Activated CD4-positive, alpha-beta T cell treated with anti-CD3 and anti-CD28 coated beads for 4 hours (primary cell): ENCODE measurements around the gene XRRA1.
"Not testable (repeated sequence)": the region's sequence is repeated elsewhere in the genome, so short reads cannot be mapped to it uniquely, and the experiment has no call there.

Experiments
- DNase-seq, 2 donors: peaks; one replicate each; pipeline ENCODE4 v3.0.0-alpha.2; 2020

Gene XRRA1, protein sequence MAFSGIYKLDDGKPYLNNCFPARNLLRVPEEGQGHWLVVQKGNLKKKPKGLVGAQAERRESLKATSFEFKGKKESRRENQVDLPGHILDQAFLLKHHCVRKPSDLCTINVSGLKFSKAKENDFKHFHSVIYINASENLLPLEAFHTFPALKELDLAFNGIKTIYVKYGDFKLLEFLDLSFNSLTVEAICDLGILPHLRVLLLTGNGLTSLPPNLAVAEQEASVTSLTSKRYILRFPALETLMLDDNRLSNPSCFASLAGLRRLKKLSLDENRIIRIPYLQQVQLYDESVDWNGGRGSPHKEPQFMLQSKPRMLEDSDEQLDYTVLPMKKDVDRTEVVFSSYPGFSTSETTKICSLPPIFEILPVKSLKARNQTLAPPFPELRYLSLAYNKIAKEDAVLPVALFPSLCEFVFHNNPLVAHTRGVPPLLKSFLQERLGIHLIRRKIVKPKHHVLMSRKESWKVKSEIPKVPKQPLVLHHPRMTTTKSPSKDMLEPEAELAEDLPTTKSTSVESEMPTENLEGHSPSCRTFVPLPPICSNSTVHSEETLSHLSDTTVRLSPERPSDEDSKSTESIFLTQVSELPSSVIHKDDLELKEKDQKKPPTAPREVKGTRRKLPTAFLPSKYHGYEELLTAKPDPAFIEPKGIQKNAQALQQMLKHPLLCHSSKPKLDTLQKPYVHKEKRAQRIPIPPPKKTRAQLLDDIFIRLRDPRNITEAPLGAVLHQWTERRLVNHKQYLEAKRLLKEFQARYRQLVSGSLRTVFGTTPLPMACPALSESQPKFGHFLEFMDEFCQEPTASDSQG

DNA sequence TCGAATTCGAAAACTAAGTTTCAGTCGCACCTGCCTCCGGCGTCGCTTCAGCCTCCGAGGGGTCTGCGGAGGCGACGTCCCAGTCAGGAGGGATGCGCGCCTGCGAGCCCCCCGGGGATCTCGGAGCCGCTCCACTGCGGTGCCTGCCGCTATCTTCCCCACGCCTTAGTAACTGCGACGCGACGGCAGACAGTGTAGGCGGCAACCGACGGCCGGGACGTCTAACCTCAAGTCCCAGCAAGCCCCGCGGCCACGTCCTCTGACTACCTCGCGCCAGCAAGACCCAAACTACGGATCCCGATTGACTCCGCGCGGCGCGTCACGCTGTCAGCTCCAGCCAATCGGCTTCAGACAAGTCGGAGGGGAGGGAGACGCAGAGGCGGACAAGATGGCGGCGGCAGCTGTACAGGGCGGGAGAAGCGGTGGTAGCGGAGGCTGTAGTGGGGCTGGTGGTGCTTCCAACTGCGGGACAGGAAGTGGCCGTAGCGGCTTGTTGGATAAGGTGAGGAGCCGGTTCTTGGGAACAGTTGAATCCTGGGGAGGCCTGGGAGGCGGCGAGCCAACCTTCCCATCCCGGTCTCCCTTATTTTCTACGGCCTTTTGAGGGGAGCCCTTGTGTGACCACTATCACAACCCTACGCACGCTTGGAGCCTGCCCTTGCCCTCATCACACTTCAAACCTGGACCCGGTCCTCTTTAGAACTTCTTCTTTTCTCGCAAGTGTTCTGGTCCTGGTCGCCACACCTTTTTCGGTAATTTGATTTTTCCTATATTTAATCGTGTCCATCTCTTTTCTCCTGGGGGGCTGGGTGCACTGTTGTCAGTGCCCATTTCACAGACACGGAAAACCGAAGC lies at the start of gene XRRA1, which contains the start of gene SPCS2:
XRRA1 (minus strand) TSS at position 194 of the 855 bp plus-strand sequence. CDS start 8,213 bp downstream, outside the sequence.
SPCS2 (plus strand) TSS at position 369 of the 855 bp plus-strand sequence; CDS start at position 389, 20 bp downstream.
- DNase-seq, result peak; percentile 96 to 98

DNA sequence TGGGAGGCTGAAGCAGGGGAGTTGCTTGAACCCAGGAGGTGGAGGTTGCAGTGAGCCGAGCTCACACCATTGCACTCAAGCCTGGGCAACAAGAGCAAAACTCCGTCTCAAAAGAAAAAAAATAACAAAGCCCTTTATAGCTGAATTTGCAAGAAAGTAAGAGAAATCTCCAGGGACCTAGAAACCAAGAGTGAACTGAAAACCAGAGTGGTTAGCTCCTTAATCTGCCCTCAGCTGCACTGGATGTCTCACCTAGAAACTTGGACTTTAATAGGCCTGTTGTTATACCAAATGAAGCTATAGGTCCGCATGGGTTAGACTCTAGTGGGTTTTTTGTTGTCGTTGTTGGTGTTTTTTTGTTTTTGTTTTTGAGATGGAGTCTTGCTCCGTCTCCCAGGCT lies 44.0 kb upstream of the XRRA1 start:
- no peak for DNase-seq

DNA sequence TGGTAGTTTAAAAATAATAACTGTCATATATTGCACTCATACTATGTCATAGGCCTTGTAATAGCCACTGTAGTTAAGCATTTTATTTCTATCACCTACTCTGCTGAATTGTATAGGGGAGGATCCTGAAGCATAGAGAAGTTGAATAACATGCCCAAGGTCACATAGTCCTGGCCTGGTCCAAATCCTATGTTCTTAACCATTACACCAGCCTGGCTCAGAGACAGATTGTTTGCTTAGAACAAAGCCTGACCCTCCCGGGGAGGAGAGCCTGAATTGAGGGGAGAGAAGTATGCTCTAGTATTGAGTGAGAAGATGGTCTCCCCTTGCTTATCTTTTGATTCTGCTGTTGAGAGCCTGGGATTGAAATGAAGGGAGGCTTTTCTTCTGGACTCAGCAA lies 42.0 kb upstream of the XRRA1 start:
- DNase-seq, result no peak

DNA sequence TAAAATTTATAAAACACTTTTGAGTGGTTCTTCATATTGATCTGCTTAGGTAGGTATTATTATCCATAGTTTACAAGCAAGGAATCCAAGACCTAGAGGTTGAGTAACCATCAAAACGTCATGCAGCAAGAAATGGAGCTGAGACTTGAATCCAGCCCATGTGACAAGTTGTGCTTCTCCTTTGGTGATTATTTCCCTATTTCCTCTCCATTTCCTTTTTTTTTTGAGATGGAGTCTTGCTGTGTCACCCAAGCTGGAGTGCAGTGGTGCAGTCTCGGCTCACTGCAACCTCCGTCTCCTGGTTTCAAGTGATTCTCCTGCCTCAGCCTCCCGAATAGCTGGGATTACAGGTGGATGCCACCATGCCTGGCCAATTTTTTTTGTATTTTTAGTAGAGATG lies 41.3 kb upstream of the XRRA1 start:
- not testable (repeated sequence) for DNase-seq

DNA sequence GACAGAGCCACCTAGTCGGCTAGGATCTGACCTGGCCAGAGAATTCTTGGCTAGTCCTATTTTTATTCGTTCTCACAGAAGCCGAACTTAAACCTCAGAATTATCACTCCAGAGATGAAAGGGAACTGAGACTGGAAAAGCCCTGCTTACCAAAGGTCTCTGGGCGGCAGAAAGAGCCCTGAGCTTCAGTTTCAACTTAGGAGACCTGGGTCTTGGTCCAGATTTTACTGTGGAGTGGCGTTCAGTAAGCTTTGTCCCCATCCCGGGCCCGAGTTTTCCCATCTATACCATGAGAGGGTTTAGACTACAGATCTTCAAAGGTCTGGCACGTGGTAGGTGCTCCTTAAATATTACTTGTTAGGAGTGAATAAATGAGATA lies 40.4 kb upstream of the XRRA1 start:
- DNase-seq, result no peak

DNA sequence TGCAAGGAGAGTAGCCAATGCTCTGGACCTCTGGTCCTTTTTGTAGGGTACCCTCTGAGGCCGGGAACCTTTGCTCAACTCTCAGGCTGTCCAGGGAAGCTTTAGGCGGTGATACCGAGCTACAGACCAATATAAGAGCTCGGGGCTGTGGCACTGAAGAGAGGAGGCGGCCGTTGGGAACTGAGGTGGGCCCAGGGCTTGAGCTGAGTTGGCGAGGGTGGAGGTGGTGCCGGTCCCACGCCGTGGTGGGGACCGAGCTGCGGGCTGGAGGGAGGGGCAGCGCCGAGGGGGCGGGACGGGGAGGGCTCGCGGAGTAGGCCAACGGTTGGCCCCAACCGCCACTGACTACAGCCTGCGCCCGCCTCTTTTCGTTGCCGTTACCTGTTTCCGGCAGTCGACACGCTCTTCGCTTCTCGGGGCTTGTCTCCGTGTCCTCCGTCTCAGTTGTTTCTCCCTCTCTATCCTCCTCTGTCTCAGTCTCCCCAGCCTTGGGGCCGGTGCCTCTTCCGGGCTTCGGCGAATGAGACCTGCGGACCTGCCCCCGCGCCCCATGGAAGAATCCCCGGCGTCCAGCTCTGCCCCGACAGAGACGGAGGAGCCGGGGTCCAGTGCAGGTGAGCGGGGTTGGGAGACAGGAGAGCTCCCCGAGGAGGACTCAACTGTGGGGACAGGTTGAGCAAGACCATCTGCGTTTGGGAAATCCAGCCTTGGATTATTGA lies 39.8 kb upstream of the XRRA1 start, which contains the start of gene NEU3:
NEU3 (plus strand) TSS at position 393 of the 719 bp plus-strand sequence; CDS start at position 521, 128 bp downstream.
- DNase-seq, result peak; percentile 82 to 85

DNA sequence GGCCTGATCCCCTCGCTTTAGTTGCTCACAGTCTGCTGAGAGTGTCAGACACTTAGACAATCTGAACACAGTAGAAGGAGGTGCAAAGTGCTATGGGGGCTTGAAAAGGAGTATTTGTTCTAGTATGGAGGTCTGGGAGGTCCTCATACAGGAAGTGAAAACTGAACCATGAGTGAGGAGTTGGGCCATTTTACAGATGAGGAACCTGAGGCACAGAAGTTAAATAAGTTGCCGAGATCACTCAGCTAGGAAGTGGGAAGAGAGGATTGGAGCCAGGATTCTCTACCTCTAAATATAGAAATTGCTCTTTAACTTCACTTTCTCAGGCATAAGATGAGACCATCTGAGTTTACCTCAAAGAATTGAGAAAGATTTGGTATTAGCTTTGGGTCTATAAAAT lies 35.8 kb upstream of the XRRA1 start:
- DNase-seq, result no peak

DNA sequence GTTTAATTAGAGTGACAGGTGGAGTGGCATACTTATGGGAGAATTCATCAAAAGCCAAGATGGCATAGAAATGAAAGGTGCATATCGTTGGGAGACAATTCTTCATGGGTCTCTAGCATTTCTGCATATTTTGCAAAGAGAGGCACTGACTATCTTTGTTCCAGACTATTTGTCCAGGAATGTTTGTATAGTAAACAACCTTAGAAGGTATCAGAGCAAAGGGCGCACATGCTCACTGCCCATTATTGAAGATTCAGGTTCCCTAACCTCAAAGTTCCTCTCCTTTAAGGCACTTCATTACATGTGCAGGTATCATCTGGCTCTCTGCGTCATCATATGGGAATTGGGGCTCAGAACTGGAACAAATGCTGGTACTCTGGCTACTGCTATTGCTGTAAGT lies 35.2 kb upstream of the XRRA1 start:
- DNase-seq, result no peak

DNA sequence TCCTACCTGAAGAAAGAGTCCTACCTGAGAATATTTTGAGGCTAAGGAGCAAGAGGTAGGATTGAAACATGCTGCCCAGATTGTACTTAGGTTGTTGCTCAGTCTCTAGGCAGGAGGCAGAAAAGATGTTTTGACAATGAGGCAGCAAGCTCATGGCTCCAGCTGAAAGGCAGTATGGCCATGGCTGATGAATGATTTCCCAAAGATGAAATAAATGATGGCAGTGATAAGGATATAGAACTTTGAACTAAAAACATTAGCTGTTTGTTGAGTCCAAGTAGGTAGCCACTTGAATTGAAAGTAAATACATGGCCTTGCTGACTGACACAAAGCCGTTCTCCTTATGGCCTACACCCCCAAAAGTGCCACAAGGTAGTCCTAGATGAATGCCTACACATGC lies 33.0 kb upstream of the XRRA1 start:
- no peak for DNase-seq

DNA sequence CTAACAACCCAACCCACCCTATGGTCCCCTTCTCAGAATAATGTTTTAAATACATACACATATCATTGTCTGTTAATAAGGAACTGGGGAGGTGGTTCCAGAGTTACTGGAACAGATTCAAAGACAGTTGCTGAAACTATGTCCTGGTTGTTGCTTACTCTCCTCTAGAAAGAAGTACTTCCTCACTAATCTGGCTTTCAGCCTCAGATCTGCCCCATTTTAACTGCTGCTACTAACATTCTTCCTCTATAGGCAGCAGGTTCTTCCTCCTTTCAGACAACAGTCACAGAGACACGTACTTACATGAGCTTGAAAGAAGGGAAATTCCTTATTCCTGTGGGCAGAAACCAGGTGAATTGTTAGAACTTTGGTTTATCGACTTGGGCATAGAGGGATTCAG lies 31.7 kb upstream of the XRRA1 start:
- DNase-seq, result no peak

DNA sequence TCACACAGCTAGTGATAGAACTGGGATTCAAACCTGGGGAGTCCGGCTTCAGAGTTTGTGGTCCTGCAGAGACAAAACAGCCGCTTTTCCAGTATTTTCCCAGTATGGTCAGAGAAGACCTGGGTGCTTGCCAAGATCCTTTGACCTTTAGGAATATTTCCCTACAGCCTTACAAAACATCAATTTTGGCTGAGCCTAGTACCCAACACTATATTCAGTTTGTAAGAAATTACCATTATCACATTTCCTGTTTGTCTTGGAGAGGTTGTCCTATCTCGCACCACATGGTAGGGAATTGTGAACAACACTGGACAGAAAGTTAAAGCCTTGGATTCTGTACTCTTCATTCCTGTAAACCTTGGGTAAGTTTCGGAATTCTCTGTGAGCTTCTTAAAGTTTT lies 29.1 kb upstream of the XRRA1 start:
- DNase-seq, result no peak

DNA sequence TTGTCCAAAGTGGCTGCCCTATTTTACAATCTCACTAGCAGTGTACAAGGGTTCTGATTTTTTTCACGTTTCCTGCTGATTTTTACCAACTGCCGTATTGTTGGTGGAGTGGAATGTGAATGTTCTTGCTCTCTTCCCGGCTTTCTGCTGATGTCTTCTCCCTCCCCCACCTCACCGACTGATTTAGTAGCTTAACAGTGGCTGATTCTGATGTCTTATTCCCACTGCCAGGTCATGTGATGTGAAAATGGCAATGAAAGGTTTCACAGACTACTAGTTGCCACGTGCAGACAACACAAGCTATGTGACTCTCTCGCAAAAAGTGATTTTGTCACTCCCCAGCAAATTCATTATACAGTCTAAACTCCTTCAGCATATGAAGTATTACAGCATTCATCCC lies 22.5 kb upstream of the XRRA1 start:
- no peak for DNase-seq

DNA sequence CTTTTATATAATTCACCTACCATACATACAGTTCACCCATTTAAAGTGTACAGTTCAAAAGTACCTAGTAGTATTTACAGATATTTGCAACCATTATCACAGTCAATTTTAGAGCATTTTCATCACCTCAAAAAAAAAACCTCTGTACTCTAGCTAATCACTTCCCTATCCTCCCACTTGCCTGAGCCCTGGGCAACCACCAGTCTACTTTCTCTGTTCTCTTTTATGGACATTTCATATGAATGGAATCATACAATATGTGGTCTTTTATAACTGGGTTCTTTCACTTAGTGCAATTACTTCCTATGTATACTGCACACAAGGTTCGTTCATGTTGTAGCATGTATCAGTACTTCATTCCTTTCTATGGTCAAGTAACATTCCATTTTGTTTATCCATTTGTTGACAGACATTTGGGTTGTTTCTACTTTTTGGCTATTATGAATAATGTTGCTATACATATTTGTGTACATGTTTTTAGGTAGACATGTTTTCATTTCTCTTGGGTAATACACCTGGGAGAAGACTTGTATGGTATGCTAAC lies 22.0 kb upstream of the XRRA1 start:
- no peak for DNase-seq

DNA sequence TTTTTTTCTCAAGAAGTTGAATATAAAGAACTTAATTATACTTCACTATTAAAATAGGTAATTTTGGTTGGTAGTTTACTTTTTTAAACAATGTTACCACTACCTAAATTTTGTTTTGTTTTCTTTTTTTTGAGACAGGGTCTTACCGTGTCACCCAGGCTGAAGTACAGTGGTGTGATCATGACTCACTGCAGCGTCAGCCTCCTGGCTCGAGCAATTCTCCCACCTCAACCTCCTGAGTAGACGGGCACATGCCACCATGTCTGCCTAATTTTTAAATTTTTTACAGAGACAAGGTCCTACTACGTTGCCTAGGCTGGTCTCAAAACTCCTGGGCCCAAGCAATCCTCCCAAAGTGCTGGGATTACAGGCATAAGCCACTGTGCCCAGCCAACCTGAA lies 17.8 kb upstream of the XRRA1 start:
- DNase-seq, result no peak

DNA sequence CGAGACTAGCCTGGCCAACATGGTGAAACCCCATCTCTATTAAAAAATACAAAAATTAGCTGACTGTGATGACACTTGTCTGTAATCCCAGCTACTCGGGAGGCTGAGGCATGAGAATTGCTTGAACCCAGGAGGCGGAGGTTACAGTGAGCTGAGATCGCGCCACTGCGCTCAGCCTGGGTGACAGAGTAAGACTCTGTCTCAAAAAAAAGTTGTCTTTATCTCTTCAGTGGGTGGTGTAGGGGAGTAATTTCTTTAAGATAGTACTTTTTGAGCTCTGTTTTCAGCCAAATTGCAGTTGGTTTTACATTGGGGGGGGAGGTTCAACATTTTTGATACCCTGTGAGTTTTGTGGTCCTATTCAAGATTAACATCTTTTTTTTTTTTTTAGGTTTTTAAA lies 11.2 kb upstream of the XRRA1 start:
- not testable (repeated sequence) for DNase-seq

DNA sequence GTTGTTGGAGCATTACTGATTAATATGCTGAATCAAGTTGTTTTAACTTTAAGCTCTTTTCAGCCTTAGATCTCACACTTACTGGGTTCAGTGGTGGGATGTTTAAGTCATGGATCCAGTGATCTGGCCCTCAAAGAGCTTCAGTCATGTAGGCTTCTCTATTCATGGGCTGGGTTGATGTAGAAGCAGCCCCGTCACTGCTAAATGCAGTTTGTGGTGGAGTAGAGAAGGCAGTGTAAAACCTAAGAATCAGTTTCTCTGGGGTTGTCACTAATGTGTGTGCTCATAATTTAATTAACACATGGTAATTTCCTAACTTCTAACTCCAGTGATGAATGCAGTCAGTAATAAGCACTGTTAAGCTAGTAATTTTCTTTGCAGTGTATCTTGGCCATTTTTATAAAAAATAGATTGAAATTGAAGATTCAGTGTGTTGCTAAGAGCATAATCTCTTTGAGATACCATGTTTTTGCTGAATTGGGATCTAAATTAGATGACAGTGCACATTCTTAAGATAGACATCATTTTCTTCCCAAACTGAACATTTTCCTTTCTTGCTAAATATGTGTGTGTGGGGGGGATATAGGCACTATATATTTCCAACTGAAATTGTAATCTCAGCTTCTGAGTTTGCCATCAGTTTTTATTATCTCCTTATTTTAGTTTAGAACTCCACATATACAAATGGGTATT lies 9.2 kb upstream of the XRRA1 start:
- DNase-seq, result no peak

DNA sequence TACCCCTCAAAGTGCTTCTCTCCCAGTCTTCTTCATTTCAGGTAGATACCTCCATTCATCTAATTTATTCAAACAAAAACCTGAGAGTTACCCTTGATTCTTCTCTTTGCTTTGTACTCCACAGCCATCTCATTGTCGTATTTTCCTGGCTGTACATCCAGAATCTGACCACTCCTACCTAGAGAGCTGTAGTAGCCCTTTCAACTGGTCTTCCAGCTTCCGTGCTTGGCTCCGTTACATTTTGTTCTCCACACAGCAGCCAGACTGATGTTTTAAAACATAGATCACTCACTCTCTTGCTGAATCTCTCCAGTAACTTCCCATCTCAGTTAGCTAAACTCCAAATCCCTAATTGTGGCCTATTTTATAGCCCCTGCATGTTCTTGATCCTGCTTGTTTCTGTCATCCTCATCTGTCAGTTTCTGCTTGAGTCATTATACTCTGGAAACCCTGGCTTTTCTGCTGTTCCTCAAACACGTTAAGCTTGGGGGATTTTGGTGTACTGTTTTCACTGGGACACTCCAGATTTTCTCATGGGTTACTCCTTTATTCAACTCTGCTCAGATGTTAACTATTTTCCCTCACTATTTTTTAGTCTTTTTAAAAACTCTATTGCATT lies 7.6 kb upstream of the XRRA1 start:
- no peak for DNase-seq

DNA sequence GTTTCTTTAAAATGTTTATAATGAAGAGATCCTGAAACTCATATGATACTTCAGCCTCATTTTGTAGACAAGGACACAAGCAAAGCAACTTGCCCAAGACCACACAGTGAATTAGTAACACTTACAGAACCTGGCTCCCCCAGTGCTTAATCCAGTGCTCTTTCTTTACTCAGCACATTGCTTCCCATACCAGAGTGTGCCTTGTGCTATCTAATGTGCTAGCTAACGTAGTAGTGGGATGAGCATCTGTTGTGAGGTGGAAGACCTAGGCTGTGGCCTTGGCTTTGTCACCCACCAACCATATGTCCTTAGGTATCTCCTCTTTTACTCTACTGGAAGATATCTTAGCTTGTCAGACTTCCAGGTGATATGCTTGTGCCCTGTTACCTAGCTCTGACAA lies 5.3 kb upstream of the XRRA1 start:
- no peak for DNase-seq

DNA sequence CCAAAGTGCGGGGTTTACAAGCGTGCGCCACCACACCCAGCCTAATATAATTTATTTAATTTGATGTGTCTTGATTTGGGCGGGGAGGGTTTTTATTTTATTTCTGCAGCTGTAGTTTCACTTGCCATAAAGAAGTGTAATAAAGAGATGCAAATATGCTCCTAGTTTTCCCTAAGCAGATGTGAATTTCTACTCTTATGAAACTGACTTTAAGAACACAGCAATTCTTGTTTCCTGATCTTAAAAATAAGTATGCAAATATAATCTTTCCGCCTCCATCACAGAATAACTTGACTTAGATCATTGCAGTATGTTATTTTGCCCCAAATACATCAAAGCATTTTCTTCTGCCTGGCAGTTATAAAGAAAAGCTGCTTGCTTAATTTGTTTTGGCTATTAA lies 4.6 kb upstream of the XRRA1 start:
- no peak for DNase-seq

DNA sequence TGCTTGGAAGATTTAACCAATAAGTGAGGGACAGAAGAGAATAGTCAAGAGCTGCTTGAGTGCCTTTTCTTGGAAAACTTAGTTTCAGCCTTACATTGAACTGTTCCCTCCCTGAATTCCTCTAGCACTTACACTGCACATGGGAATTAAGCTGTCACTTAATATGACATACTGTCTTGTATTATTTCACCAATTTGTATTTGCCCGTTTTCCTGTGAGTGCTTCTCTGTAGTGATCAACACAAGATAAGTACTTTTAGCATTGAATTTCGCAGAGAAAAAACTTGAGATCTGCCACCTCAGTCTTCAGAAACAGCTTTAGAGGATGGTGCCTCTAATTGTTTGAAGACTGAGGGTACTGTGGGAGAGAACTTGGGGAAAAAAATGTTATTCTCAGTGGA lies 3.9 kb upstream of the XRRA1 start:
- DNase-seq, result no peak

DNA sequence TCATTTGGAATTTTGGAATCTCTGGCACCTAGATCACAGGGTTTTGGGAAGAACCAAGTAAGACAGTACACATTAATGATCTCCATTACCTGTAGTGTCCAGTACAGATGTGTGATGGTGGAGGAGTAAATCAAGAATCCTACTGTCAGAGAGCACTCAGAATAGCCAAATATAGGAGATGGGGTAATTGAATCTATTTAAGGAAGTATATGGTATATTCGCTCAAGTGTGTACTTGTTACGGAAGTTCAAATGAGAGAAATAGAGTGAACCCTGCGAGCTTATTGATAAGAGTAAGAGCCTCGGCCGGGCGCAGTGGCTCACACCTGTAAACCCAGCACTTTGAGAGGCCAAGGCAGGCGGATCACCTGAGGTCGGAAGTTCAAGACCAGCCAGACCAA lies 2.3 kb upstream of the XRRA1 start:
- DNase-seq, result no peak
